Adrenal gland (tissue), 5 donors: Measurements from ENCODE around the gene MSLN.

Source experiments
- CTCF ChIP-seq, 6 experiments: fragments of 450-650 bp in 4 of 6; fragments of 200-600 bp in 2 of 6; sonication (generic) in 1 of 6; IDR thresholded peaks; 1 replicate in 5 of 6; 2 replicates in 1 of 6; pipeline versions ENCODE4 v1.5.1 to v1.8.0; 2016 to 2021; ENCODE audit warnings: antibody characterized with exemption in 6 of 6, mild to moderate bottlenecking in 2 of 6, moderate library complexity in 1 of 6
- POLR2A ChIP-seq, 2 donors: fragments of 450-650 bp; IDR thresholded peaks; one replicate each; pipeline ENCODE4 v1.6.1; 2017; ENCODE audit warnings: antibody characterized with exemption in 2 of 2, mild to moderate bottlenecking in 2 of 2, moderate library complexity in 1 of 2
- donor health status: DM: no; HTN: no; CAD: no.

GRCh38 chr16:792221-792995, 31.9 kb downstream of the MSLN start:
- TF ChIP-seq CTCF (IDR thresholded peaks at IDR 0.05) (no peak), POLR2A (IDR thresholded peaks at IDR 0.05) (no peak)
